Gastroesophageal sphincter (tissue), 4 donors: ENCODE measurements around the gene NUP98. TPM values are rescaled to one million over a fixed set of nuclear protein-coding genes. Genes with fewer than 3 reads are reported as not detected.

Source experiments
- ATAC-seq: fragments of 150-250 bp; one replicate; pipeline ENCODE4 v1.9.1; 2016; ENCODE audit warnings: mild to moderate bottlenecking, moderate library complexity
- H3K27ac ChIP-seq, 4 donors: fragments of 200-600 bp; sonication (generic) in 3 of 4; 1 replicate in 3 of 4; 2 replicates in 1 of 4; pipeline ENCODE4 v1.5.1; 2016 to 2019
- H3K27me3 ChIP-seq: fragments of 200-600 bp; sonication (generic); one replicate; pipeline ENCODE4 v1.5.1; 2019
- H3K36me3 ChIP-seq, 2 donors: fragments of 200-600 bp; sonication (generic); one replicate each; pipeline ENCODE4 v1.5.1; 2019; ENCODE audit warnings: control low read depth in 1 of 2
- H3K4me1 ChIP-seq, 3 donors: fragments of 200-600 bp; sonication (generic); 1 replicate in 2 of 3; 2 replicates in 1 of 3; pipeline ENCODE4 v1.5.1; 2016 to 2019; ENCODE audit warnings: control low read depth in 2 of 3
- H3K4me3 ChIP-seq, 2 donors: fragments of 200-600 bp; sonication (generic); one replicate each; pipeline ENCODE4 v1.5.1; 2019; ENCODE audit warnings: mild to moderate bottlenecking in 1 of 2, moderate library complexity in 1 of 2
- H3K9me3 ChIP-seq, 3 donors: fragments of 200-600 bp; sonication (generic); one replicate each; pipeline ENCODE4 v1.5.1; 2017 to 2019; ENCODE audit warnings: control low read depth in 2 of 3
- EP300 ChIP-seq: sonication (generic); formaldehyde crosslinking; IDR thresholded peaks from one replicate; pipeline ENCODE4 v1.6.1; 2017; ENCODE audit warnings: antibody characterized with exemption, mild to moderate bottlenecking
- POLR2A ChIP-seq, 2 donors: fragments of 450-650 bp; IDR thresholded peaks; one replicate each; pipeline ENCODE4 v1.6.1; 2017; ENCODE audit warnings: antibody characterized with exemption in 2 of 2, mild to moderate bottlenecking in 2 of 2, moderate library complexity in 1 of 2
- POLR2AphosphoS5 ChIP-seq: sonication (generic); formaldehyde crosslinking; IDR thresholded peaks from one replicate; pipeline ENCODE4 v1.6.1; 2017; ENCODE audit warnings: antibody characterized with exemption
- WGBS, 2 donors: methylation state at CpG; one replicate each; pipeline ENCODE4 v1.1.5; 2018; ENCODE audit warnings: low coverage in 1 of 2; 5-methylcytosine and 5-hydroxymethylcytosine counted together
- total RNA-seq, 4 donors: library from RNA; depleted of rRNA; stranded (reverse); fragments of >200 nt; gene quantifications; one replicate each; pipeline ENCODE4 v1.1.0, GENCODE V29; 2016
- TF ChIP-seq, protein P1 (sequence below), 4 experiments: fragments of 200-600 bp in 2 of 4; fragments of 450-650 bp in 2 of 4; sonication (generic) in 1 of 4; IDR thresholded peaks; one replicate each; pipeline ENCODE4 v1.5.1; 2017 to 2019; ENCODE audit warnings: antibody characterized with exemption in 4 of 4, mild to moderate bottlenecking in 2 of 4, moderate library complexity in 2 of 4

NUP98 gene
- total RNA-seq, 4 donors from 2014 or later = 72.1 to 141 (median 103) TPM

DNA sequence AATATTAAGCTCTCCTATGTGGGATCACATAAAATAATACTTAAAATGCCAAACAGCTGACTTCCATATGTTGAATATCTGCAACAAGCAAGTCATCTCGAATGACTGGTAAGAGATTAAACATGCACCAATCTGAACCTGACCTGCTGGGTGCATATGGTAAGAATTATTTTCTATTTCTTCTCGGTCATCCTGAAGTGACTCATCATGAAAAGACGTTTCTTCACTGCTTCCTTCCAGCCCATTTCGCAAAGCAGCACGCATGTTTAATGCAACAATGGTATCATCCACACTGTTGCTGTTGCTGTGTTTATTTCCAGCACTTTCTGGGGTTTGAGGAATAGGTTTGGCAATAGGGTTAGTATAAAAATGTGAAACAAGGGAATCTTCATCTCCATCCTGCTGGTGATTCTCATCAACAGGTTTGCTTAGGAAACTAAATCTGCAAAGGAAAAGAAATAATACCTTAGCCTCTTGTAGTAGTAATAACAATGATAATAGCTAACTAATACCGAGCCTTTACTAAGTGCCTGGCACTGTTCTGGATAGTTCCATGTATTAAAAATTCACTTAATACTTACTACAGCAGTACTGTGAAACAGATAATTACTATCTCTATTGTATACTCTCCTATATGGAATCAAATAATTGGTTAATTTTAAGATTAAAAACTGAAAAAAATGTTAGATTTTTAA lies 74.2 kb downstream of the NUP98 start:
- 52 to 72% methylated on average over 6 of the region's 6 CpGs for WGBS, 2 donors
- Histone ChIP-seq H3K4me3 (no peak overlapping the region), H3K36me3 (peaks cover 0 to 98% of the 10 kb centered on the region in 2 donors), H3K27ac (no peak overlapping the region), H3K27me3 (no peaks in the 10 kb centered on the region), H3K4me1 (peaks cover 0 to 4% (median 0%) of the 10 kb centered on the region in 3 donors), H3K9me3 (no peaks in the 10 kb centered on the region)
- peak; percentile 71 for ATAC-seq
- no peak for TF ChIP-seq POLR2AphosphoS5
- no peak for TF ChIP-seq EP300
- TF ChIP-seq, protein P1, sequence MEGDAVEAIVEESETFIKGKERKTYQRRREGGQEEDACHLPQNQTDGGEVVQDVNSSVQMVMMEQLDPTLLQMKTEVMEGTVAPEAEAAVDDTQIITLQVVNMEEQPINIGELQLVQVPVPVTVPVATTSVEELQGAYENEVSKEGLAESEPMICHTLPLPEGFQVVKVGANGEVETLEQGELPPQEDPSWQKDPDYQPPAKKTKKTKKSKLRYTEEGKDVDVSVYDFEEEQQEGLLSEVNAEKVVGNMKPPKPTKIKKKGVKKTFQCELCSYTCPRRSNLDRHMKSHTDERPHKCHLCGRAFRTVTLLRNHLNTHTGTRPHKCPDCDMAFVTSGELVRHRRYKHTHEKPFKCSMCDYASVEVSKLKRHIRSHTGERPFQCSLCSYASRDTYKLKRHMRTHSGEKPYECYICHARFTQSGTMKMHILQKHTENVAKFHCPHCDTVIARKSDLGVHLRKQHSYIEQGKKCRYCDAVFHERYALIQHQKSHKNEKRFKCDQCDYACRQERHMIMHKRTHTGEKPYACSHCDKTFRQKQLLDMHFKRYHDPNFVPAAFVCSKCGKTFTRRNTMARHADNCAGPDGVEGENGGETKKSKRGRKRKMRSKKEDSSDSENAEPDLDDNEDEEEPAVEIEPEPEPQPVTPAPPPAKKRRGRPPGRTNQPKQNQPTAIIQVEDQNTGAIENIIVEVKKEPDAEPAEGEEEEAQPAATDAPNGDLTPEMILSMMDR (IDR thresholded peaks at IDR 0.05) = no peak
- no peak for TF ChIP-seq POLR2A (IDR thresholded peaks at IDR 0.05)

- TF ChIP-seq POLR2AphosphoS5 (no peak), POLR2A (IDR thresholded peaks at IDR 0.05) (no peak), EP300 (no peak)
- TF ChIP-seq, protein P1 (IDR thresholded peaks at IDR 0.05) = no peak
- H3K4me3 ChIP-seq = no peak overlapping the region
- no peak for ATAC-seq
- WGBS, 2 donors = 92 to 100% methylated on average over 1 to 2 of the region's 2 CpGs
- peaks cover 0 to 4% (median 0%) of the 10 kb centered on the region in 3 donors for H3K4me1 ChIP-seq
- no peak overlapping the region for H3K27ac ChIP-seq
- H3K27me3 ChIP-seq = no peaks in the 10 kb centered on the region
- peaks cover 4 to 98% of the 10 kb centered on the region in 2 donors for H3K36me3 ChIP-seq
- no peaks in the 10 kb centered on the region for H3K9me3 ChIP-seq
These were observed 75.3 kb downstream of the NUP98 start for GRCh38 chr11:3722100-3722499.

DNA sequence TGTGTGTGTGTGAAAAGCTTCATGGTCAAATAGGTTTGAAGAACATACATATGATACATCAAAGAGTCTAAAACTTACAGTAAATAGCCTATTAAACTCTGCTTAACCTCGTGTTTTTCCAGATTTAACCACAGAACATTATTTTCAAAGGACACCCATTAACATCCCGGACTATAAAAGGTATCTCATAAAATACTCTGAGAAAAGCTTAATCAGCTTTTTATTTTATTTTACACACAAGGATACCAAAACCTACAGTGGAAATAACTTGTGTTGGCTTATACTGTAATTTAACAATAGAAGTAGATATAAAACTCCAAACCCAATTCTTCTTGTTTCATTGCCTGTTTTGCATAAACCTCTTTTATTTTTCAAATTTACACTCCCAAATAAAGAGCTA lies 76.4 kb downstream of the NUP98 start:
- TF ChIP-seq, protein P1 (IDR thresholded peaks at IDR 0.05) = no peak
- TF ChIP-seq EP300 (no peak), POLR2AphosphoS5 (no peak), POLR2A (IDR thresholded peaks at IDR 0.05) (no peak)
- ATAC-seq = no peak
- H3K4me3 ChIP-seq = no peak overlapping the region
- H3K27me3 ChIP-seq = no peaks in the 10 kb centered on the region
- H3K27ac ChIP-seq = no peak overlapping the region
- WGBS, 2 donors = 88 to 97% methylated on average over 2 of the region's 2 CpGs
- H3K4me1 ChIP-seq = peaks cover 0 to 4% (median 0%) of the 10 kb centered on the region in 3 donors
- H3K9me3 ChIP-seq = no peaks in the 10 kb centered on the region
- H3K36me3 ChIP-seq = peaks cover 4 to 98% of the 10 kb centered on the region in 2 donors

- WGBS, 2 donors = 80 to 81% methylated on average over 6 of the region's 6 CpGs
- TF ChIP-seq POLR2A (IDR thresholded peaks at IDR 0.05) (no peak), EP300 (no peak)
- Histone ChIP-seq H3K9me3 (no peaks in the 10 kb centered on the region), H3K4me1 (no peaks in the 10 kb centered on the region), H3K36me3 (peaks cover 0 to 92% of the 10 kb centered on the region in 2 donors), H3K27me3 (no peaks in the 10 kb centered on the region), H3K4me3 (no peak overlapping the region), H3K27ac (no peak overlapping the region)
- no peak for ATAC-seq
These were observed 85.1 kb downstream of the NUP98 start for GRCh38 chr11:3712274-3712673.

DNA sequence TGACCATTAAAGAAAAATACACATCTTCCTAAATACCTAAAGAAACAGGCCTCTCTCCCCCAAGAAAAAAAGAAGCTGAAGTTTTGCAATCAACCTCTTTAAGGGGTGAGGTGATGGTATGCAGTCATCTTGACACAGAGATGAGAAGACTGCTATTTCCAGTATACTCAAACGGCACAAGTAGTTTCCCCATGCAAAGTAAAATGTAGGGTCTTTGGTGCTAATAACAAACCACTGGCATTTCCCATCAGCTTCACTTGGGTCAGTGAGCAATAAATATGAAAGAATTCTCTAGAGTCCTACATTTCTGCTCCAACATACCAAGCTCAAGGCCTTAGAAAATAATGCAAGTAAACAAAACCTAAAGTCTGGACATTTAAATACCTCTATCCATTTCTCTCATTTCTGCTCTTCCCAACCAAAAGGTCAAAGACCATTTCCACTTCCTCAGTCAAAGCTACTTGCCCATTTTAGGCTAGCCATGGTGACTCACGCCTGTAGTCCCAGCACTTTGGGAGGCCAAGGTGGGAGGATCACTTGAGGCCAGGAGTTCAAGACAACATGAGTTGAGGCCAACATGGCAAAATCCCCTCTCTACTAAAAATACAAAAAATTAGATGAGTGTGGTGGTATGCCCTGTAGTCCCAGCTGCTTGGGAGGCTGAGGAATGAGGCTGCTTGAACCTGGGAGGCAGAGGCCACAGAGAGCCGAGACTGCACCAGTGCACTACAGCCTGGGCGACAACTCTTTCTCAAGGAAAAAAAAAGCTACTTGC lies 86.7 kb downstream of the NUP98 start:
- 86 to 100% methylated on average over 3 of the region's 4 CpGs for WGBS, 2 donors
- no peak overlapping the region for H3K4me3 ChIP-seq
- no peak for TF ChIP-seq POLR2A (IDR thresholded peaks at IDR 0.05)
- no peak for TF ChIP-seq POLR2AphosphoS5
- TF ChIP-seq EP300 = no peak
- TF ChIP-seq, protein P1 (IDR thresholded peaks at IDR 0.05) = no peak
- ATAC-seq = no peak
- no peak overlapping the region for H3K27ac ChIP-seq
- peaks cover 0 to 87% of the 10 kb centered on the region in 2 donors for H3K36me3 ChIP-seq
- H3K27me3 ChIP-seq = no peaks in the 10 kb centered on the region
- H3K9me3 ChIP-seq = no peaks in the 10 kb centered on the region
- H3K4me1 ChIP-seq = no peaks in the 10 kb centered on the region
